Astrocyte of the spinal cord (primary cell): ENCODE measurements around the gene SOX8.

Experiments
- DNase-seq: peaks from one replicate; pipeline ENCODE4 v3.0.0; 2011; ENCODE audit warnings: low read depth, low spot score
- H3K4me3 ChIP-seq: 2 replicates; pipeline ENCODE4 v1.5.1; 2011; ENCODE audit warnings: low read depth, mild to moderate bottlenecking, low read length, moderate library complexity
- in situ Hi-C: cut with HindIII; loops from 2 replicates; pipeline ENCODE4 v1.10.0; 2017; ENCODE audit warnings: low sequenced_read_pairs
- TF ChIP-seq, protein P1 (sequence below): IDR thresholded peaks from 2 replicates; pipeline ENCODE4 v1.5.1; 2012; ENCODE audit warnings: low read depth, mild to moderate bottlenecking, low read length, inconsistent platforms

Gene SOX8

DNA sequence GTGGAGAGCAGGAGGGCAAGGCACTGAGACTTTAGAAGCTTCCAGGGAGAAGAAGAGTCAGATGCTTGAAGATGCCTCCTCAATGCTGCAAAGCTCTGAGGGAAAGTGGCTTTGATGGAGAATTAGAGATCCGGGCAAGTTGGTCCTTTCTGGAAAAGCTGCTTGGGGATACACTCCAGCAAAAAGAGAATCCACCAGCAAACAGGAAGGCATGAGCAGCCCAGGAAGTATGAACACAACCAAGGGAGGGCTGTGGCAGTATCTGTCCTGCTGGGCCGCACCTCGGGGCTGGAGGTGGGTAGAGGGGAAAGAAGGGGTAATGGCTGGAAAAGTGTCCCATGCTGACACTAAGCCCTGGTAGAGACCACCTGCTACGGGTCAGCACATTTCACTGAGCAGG lies 16.1 kb upstream of the SOX8 start:
- H3K4me3 ChIP-seq: no peak overlapping the region
- no peak for DNase-seq
- TF ChIP-seq, protein P1, sequence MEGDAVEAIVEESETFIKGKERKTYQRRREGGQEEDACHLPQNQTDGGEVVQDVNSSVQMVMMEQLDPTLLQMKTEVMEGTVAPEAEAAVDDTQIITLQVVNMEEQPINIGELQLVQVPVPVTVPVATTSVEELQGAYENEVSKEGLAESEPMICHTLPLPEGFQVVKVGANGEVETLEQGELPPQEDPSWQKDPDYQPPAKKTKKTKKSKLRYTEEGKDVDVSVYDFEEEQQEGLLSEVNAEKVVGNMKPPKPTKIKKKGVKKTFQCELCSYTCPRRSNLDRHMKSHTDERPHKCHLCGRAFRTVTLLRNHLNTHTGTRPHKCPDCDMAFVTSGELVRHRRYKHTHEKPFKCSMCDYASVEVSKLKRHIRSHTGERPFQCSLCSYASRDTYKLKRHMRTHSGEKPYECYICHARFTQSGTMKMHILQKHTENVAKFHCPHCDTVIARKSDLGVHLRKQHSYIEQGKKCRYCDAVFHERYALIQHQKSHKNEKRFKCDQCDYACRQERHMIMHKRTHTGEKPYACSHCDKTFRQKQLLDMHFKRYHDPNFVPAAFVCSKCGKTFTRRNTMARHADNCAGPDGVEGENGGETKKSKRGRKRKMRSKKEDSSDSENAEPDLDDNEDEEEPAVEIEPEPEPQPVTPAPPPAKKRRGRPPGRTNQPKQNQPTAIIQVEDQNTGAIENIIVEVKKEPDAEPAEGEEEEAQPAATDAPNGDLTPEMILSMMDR: no peak
- in situ Hi-C loops: no loop called here

DNA sequence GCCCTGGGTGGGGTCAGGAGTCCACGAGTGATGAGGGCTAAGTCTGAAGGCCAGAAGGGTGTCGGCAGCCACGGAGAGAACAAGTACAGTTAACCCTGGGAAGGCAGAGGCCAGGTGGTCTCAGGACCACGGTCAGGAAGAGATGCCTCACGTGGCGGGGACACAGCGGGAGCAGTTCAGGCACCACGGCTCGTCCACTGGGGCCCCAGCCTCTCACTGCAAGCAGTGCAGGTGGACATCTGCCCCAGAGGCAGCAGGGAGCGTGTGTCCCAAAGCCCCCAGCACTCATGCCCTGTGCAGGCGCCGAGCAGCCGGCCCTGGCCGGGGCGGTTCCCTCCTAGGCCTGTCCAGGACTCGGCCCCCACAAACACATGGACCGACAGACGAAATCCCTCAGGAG lies 15.5 kb upstream of the SOX8 start:
- no peak for DNase-seq
- in situ Hi-C loops: no loop called here
- H3K4me3 ChIP-seq: no peak overlapping the region
- TF ChIP-seq, protein P1: no peak

DNA sequence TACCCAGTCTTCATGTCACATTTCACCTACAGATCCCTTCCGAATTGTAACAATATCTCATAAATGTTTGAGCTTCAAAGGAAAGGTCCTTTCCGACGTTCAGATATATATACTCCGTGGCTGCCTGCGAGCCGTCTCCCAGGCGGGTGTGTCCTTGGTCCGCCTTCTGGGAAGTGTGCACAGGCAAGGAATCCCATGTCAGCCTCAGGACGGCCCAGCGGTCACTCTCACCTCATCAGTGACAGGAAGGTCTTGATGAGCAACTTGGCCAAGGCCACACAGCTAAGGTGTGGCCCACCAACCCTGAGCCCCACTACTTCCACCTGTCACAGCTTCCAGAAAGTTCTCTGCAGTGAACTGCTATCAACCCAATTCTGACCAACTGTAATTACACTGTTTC lies 15.1 kb upstream of the SOX8 start:
- no peak for DNase-seq
- in situ Hi-C loops: no loop called here
- TF ChIP-seq, protein P1: no peak
- H3K4me3 ChIP-seq: no peak overlapping the region

DNA sequence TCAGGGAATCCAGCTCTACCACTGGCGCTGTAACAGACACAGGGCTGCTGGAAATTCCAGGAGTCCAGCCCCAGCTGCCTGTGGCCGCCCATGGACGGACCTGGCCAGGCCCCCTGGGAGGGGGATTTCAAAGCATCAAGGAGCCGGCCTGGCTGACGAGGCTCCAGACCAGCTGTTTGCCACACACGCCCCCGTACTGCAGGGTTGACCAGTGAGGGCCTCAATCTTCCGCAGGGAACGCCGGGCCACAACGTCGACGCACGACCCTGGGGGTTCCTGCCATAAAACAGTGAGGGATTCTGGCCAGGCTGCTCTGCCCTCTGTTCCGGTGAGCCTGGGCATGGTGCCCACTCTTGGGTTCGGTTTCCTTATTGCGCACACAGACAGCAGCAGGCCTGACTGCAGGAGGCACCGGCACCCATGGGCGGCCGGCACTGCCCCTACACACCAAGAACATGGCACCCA lies 14.5 kb upstream of the SOX8 start:
- in situ Hi-C loops: no loop called here
- no peak overlapping the region for H3K4me3 ChIP-seq
- TF ChIP-seq, protein P1: no peak
- DNase-seq: no peak

DNA sequence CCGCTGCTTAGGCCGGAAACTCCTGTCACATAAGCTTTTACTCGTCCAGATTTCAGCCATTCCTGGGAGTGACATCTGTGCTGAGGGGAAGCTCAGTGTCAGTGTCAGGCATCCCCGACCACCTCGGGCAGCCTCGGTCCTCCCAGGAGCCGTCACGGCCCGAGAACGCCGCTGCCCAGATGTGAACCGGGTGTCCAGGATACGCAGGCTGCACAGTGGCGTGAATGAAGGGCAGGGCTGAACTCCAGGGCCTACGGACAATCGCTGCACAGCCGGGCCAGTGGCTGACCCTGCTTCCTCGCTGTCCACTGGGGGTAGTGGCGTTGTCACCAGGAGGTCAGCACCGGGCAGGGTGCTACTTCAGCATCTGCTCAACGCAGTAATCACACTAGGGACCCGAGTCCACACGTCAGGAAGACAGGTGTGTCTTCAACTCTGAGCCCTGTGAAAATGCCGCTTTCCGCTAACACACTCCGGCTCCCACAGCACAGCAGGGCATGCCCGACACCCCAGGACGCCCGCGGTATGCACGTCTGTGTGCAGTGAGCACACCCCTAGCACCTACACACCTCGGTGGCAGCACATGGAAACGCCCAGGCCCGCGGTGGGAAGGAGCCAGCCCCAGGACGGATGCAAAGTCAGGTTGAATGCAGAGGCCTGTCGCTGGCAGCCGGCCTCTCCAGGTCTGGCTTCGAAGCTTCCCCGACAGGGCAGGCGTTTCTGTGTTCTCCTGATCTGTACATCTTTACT lies 13.8 kb upstream of the SOX8 start:
- H3K4me3 ChIP-seq: no peak overlapping the region
- in situ Hi-C loops: no loop called here
- TF ChIP-seq, protein P1: no peak
- DNase-seq: no peak

DNA sequence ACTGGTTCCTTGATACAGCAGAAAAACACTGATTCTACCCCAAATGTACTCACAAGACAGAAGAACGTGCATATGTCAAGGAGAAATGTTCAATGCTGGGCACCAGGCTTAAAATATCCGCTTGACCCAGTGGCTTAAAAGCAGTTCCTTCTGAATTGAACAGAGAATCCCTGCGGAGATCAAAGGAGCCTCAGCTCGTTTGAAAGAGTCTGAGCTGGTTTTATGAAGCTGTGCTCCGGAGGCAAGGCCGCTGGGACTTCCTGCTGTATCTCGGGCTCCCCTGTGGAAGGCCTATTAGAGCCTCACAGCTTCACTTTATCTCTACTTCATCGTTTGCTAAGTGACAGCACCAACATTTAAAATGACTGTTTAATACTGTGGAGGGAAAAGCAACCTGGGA lies 12.9 kb upstream of the SOX8 start:
- peak; percentile 47 for DNase-seq
- TF ChIP-seq, protein P1: no peak
- no peak overlapping the region for H3K4me3 ChIP-seq
- in situ Hi-C loops: no loop called here
